DMS79 (cell line): ENCODE results near the gene CLPTM1.
"Not testable (repeated sequence)": the region's sequence is repeated elsewhere in the genome, so short reads cannot be mapped to it uniquely, and the experiment has no call there.

ENCODE experiments used
- DNase-seq: peaks from one replicate; lab custom pipeline; 2025; lab: John Stamatoyannopoulos, UW

The CLPTM1 gene

GRCh38 chr19:44954649-44955504, at the start of gene CLPTM1:
TSS of gene CLPTM1 (plus strand) at chr19:44955380. CDS start at chr19:44955396, 16 bp downstream.
- peak; percentile 85 for DNase-seq

GRCh38 chr19:44905437-44906160, 49.6 kb upstream of the CLPTM1 start, which contains the start of gene APOE:
TSS of gene APOE (plus strand) at chr19:44905796. CDS start at chr19:44906625, 829 bp downstream.
- no peak for DNase-seq

- DNase-seq: no peak
Observed at GRCh38 chr19:44907613-44908012, 47.6 kb upstream of the CLPTM1 start.

- DNase-seq: no peak
Observed at GRCh38 chr19:44908074-44908835, 46.9 kb upstream of the CLPTM1 start.

- DNase-seq: no peak
Observed at GRCh38 chr19:44908836-44909261, 46.3 kb upstream of the CLPTM1 start.

- no peak for DNase-seq
Observed at GRCh38 chr19:44909775-44910174, 45.4 kb upstream of the CLPTM1 start.

GRCh38 chr19:44911896-44912295, 43.3 kb upstream of the CLPTM1 start:
- not testable (repeated sequence) for DNase-seq

- no peak for DNase-seq
Observed at GRCh38 chr19:44912854-44913253, 42.3 kb upstream of the CLPTM1 start.

GRCh38 chr19:44913512-44914432, 41.4 kb upstream of the CLPTM1 start:
- DNase-seq: not testable (repeated sequence)

- DNase-seq: peak; percentile 69
Observed at GRCh38 chr19:44914433-44915206, 40.6 kb upstream of the CLPTM1 start, which contains the start of gene APOC1. TSS of gene APOC1 (plus strand) at chr19:44914608. CDS start at chr19:44914892, 284 bp downstream.

GRCh38 chr19:44924243-44924725, 30.9 kb upstream of the CLPTM1 start:
- no peak for DNase-seq

- peak; percentile 10 for DNase-seq
Observed at GRCh38 chr19:44925114-44925891, 29.9 kb upstream of the CLPTM1 start.

- DNase-seq: not testable (repeated sequence)
Observed at GRCh38 chr19:44926245-44927077, 28.7 kb upstream of the CLPTM1 start.

- no peak for DNase-seq
Observed at GRCh38 chr19:44927746-44928145, 27.4 kb upstream of the CLPTM1 start.

GRCh38 chr19:44930088-44930487, 25.1 kb upstream of the CLPTM1 start:
- DNase-seq: no peak

- DNase-seq: no peak
Observed at GRCh38 chr19:44931541-44931940, 23.6 kb upstream of the CLPTM1 start.

GRCh38 chr19:44939668-44940067, 15.5 kb upstream of the CLPTM1 start:
- no peak for DNase-seq

GRCh38 chr19:44942067-44942571, 13.1 kb upstream of the CLPTM1 start, which contains the start of gene APOC4:
TSS of gene APOC4 (plus strand) at chr19:44942237. CDS start at chr19:44942278, 41 bp downstream.
- DNase-seq: no peak
